AG09319 (cell line): Measurements from ENCODE around the gene ACADS.

Experiments
- DNase-seq: peaks from one replicate; pipeline ENCODE4 v3.0.0-alpha.2; 2010; ENCODE audit warnings: low read depth; ENCODE audit errors: extremely low read depth
- TF ChIP-seq, protein P1 (sequence below): IDR thresholded peaks from 2 replicates; pipeline ENCODE4 v1.5.1; 2011; ENCODE audit warnings: low read depth, mild to moderate bottlenecking, inconsistent platforms, low read length, moderate library complexity

ACADS gene

DNA sequence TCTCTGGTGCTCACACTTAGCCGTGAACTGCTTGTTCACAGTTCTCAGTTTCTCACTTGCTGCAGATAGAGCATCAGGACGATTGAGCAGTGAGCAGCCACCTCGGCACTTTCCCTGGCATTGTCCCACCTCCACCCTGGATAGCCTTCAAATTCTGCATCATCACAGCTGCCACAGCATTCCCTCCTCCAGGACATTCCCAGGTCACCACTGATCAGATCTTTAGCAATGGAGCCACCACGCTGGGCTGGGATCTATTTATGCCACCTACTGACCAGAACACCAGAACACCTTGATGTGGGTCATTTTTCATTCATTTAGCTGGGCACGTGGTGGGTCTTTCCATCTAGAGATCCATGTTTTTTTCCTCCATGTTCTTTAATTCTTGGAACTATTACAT is 23.6 kb downstream of the ACADS start:
- TF ChIP-seq, protein P1, sequence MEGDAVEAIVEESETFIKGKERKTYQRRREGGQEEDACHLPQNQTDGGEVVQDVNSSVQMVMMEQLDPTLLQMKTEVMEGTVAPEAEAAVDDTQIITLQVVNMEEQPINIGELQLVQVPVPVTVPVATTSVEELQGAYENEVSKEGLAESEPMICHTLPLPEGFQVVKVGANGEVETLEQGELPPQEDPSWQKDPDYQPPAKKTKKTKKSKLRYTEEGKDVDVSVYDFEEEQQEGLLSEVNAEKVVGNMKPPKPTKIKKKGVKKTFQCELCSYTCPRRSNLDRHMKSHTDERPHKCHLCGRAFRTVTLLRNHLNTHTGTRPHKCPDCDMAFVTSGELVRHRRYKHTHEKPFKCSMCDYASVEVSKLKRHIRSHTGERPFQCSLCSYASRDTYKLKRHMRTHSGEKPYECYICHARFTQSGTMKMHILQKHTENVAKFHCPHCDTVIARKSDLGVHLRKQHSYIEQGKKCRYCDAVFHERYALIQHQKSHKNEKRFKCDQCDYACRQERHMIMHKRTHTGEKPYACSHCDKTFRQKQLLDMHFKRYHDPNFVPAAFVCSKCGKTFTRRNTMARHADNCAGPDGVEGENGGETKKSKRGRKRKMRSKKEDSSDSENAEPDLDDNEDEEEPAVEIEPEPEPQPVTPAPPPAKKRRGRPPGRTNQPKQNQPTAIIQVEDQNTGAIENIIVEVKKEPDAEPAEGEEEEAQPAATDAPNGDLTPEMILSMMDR = no peak
- DNase-seq = no peak

DNA sequence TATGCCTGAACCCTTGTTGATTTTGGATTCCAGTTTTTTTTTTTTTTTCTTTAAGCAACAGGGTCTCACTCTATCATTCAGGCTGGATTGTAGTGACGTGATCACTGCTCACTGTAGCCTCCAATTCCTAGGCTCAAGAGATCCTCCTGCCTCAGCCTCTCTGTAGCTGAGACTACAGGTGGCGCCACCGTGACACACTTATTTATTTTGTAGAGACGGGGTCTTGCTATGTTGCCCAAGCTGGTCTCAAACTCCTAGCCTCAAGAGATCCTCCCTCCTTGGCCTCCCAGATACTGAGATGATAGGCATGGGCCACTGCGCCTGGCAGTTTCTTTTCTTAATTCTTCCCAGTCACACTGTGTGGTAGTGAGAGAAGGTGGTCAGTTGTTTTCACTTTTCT is 25.2 kb downstream of the ACADS start:
- TF ChIP-seq, protein P1 = no peak
- DNase-seq = no peak

DNA sequence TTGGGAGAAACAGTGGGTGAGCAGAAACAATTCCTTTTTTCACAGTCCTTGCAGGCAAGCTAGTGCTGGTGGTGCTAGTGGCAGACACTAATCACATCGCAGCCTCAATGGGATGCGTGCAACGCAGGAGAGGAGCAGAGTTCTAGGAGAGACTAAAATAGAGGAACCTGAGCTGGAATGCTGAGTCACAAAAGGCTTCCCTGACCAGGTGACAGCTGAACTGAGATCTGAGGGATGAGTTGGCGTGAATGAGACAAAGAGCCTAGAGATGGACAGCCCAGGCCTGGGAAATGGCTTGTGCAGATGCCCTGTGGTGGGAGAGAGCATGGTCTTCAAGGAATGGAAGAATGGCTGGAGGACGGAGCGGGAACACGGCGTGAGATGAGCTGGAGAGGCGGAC is 25.8 kb downstream of the ACADS start:
- DNase-seq = no peak
- TF ChIP-seq, protein P1 = no peak

DNA sequence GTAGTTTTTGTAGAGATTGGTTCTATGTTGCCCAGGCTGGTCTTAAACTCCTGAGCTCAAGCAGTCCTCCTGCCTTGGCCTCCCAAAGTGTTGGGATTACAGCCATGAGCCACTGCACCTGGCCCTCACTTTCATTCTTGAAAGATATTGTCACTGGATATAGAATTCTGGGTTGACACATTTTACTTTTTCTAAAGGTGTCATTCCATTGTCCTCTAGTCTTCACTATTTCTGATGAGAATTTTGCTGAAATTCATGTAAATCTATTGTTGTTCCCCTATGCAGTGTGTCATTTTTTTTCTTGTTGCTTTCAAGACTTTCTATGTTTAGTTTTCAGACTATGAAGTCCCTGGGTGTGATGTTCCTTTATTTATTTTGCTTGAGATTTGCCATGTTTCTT is 29.2 kb downstream of the ACADS start:
- TF ChIP-seq, protein P1 = no peak
- no peak for DNase-seq

DNA sequence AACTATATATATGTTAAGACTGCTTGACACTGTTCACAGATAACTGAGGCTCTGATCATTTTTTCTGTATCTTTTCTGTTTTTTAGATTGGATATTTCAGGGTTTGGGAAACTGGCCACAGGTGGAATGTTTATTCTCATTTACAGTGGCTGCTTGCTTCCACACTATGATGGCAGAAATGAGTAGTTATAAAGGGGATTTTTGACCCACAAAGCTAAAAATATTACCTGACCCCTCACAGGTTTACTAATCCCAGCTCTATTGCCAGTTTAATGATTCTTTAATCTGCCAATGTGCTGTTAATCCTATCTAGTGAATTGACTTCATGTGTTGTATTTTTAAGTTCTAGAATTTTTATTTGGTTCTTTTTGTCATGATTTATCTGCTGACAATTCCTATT is 29.6 kb downstream of the ACADS start:
- TF ChIP-seq, protein P1 = no peak
- DNase-seq = no peak

DNA sequence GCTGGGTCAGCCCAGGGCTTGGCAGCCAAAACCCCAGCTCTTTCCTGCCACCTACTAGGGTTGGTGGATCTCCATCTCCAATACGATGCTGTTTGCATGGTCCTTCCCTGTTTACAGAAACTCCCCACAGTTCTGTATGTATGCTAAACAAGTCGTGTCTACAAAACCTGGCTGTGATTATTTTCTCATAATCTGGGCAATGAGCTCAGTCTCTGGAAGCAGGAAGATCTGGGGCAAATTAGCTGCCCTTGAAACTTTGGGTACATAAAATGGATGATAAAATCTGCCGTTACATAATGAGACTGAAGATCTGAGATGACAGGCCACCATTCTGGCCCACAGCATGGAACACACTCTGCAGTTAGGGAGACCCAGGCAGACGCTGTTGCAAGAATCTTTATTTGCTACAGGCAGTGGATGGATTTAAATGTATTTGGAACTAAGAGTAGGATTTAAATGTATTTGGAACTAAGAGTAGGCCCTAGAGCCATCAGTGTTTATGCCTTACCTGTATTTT is 31.7 kb downstream of the ACADS start:
- TF ChIP-seq, protein P1 = no peak
- no peak for DNase-seq

DNA sequence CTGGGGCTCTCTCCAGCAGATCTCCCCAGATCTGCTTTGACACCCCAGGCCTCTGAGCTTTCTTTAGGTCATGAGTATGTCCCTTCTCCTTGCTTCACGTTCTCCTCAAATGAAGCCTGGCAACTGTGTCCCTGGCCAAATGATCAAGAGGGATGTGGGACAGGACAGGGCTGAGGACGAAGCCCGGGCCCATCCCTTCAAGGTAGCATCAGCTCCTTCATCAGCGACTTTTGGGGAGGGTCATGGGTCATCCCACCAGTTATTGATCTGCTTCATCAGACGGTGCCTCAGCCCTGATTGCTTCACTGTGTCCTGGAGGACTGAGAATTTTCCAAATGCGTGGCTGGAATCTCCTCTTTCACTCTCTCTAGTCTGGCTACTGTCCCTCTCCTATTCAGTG is 32.3 kb downstream of the ACADS start:
- no peak for DNase-seq
- TF ChIP-seq, protein P1 = no peak
